Measurements from ENCODE around the gene TANGO6.
A peak's percentile ranks its signal among the peaks of the same experiment; 100 is the strongest.
"Not testable (repeated sequence)": the region's sequence is repeated elsewhere in the genome, so short reads cannot be mapped to it uniquely, and the experiment has no call there.

The TANGO6 gene

GRCh38 chr16:68843482-68844210, at the start of gene TANGO6:
Gene TANGO6 (plus strand): TSS chr16:68843531. CDS start chr16:68843618, 87 bp downstream.
- peak; percentile 94 for DNase-seq

DNA sequence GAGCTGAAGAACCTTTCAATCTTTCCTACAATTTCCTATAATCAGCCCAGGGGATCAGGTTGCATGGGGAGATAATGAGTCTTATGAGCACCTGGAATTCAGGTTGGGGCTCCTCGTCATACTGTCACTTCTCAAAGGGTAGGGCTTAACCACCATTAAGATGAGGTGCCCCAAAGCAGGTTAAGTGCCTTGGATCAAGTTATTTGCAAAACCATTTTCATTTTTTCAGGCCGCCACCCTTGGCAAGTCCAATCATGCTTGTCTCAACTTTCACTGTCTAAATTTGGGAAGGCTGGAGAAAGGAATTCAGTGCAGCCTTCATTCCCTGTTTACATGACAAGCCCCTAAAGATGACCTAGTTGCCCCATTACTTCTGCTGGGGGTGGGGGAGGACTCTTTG, 44.9 kb upstream of the TANGO6 start:
- DNase-seq, result no peak

DNA sequence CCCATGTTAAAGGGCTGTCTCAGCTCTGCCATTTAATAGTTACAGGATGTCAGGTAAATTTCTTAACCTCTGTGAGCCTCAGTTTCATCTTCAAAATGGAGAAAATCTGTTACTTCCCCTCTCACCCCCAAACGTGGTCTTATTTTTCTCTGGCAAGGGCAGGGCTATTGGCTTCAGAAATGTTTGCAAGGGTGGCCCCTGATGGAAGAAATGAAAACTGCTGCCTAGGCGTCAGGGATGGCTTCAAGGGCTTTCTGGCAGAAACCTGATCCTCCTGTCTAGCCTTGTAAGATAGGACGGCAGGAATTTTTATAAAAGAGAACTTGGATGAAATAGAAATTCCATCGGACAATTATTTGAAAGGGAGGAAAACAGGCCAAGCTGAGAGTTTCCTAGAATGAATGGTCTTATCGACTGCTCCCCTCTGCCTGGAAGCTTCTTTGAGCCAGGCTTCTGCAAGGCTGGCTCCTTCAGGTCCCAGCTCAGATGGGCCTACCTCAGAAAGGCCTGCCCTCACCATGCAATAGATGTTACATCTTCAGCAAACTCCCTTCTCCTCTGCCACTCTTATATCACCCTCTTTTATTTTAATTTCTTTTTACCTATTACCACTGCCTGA, 43.0 kb upstream of the TANGO6 start:
- peak; percentile 54 for DNase-seq

DNA sequence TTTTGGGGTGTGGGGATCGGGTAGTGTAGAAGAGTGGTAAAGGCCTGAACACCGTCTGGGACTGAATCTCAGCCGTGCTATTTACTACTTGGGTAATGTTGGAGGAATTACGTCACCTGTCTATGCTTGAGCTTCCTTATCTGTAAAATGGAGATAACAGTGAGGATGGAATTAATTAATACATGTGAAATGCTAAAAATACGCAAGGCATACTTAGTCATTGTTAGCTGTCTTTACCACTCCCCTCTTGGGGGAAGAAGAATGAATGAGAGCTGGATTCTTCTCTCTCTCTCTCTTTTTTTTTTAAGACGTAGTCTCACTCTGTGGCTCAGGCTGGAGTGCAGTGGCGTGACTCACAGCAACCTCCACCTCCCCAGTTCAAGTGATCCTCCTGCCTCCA, 41.1 kb upstream of the TANGO6 start:
- DNase-seq, result no peak

- no peak for DNase-seq
Observed at GRCh38 chr16:68806422-68806821, 36.9 kb upstream of the TANGO6 start.

- DNase-seq, result no peak
Observed at GRCh38 chr16:68806981-68807380, 36.4 kb upstream of the TANGO6 start.

DNA sequence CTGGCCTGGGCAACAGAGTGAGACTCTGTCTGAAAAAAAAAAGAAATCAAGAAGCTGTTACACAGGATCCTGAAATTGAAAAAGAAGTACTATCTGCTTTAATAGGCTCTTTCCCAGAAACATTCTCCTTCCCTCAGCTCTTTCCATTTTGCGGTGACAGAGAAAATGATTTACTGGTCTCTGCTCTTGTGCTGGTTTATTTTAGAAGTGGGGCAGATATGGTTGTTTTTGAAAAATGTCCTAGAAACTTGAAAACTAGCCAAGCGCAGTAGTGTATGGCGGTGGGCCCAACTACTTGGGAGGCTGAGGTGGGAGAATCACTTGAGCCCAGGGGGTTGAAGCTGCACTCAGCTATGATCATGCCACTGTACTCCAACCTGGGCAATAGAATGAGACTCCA, 28.8 kb upstream of the TANGO6 start:
- DNase-seq, result no peak

DNA sequence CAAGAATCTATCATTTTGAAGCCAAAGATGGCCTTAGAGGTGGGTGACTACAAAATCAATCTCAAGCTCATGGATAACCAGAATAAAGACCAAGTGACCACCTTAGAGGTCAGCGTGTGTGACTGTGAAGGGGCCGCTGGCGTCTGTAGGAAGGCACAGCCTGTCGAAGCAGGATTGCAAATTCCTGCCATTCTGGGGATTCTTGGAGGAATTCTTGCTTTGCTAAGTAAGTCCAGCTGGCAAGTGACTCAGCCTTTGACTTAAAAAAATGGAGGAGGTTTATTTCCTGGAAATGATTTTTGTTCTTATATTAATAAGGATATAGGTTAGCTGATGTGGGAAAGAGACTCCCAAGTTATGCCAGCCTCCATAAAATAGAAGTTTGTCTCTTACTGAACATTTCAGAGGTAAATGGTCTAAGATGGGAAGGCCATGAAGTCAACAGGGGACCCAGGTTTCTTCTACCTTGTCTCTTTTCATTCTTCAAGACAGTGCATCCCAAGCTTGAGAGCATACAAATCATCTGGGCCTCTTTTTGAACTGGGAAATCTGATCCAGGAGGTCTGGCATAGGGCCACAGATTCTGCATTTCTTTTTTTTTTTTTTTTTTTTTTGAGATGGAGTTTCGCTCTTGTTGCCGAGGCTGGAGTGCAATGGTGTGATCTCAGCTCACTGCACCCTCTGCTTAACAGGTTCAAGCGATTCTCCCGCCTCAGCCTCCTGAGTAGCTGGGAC, 19.8 kb upstream of the TANGO6 start:
- DNase-seq, result no peak

DNA sequence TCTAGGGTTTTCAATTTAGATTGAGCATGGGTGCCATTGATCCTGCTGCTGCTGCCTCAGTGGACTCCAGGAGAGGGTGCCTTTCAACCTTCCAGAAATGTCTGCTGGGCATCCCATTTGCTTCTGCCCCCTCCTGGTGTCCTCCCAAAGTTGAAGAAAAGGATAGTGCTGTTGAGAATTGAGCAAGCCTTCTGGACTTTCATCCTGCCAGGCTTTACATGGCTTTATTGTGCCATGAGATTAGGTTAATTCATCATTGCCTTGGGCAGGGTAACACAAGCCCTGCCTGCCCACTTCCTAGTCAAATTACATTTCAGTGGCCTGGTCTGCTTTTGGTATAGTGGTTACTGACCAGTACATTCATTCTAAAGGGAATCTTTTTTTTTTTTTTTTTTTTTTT, 17.9 kb upstream of the TANGO6 start:
- no peak for DNase-seq

- no peak for DNase-seq
Observed at GRCh38 chr16:68826652-68827051, 16.7 kb upstream of the TANGO6 start.

- no peak for DNase-seq
Observed at GRCh38 chr16:68833251-68833650, 10.1 kb upstream of the TANGO6 start.

GRCh38 chr16:68834550-68834949, 8.8 kb upstream of the TANGO6 start:
- DNase-seq, result no peak

DNA sequence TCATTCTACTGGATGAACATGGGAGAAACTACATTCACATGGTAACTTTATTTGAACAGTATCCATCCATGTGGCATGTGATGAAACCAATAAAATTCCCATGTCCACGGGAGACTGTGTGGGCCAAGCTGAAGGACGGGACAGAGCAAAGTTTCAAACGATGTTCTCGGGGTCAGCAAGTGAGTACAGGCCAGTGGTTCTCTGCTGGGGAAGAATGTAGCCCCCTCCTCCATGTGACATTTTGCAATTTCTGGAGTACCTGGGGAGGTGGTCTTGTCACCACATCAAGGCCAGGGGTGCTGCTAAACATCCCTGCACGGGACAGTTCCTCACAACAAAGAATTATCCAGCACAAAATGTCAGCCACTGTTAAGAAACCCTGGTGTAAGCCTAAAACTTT, 7.4 kb upstream of the TANGO6 start:
- no peak for DNase-seq

DNA sequence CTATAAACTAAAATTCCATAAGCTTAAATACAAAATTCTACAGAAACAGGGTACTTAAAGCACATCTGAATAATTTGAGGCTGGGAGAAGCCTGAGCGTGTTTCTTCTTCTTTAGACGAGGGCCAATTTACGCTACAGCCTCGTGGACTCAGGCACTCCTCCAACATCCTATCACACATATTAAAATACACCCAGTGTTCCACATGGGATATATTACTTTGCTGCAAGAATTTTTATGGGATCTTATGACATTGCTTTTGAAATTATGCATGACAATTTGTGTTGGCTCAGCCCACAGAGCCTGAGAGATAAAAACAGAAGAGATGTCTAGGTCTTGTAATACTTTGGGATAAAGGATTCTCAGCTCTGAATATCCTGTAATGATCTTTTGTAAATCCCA, 3.5 kb upstream of the TANGO6 start:
- no peak for DNase-seq

- DNase-seq, result not testable (repeated sequence)
Observed at GRCh38 chr16:68842964-68843481, 308 bp upstream of the TANGO6 start.

GRCh38 chr16:68844211-68844564, 857 bp downstream of the TANGO6 start:
- peak; percentile 1 for DNase-seq

- no peak for DNase-seq
Observed at GRCh38 chr16:68848786-68849185, 5.5 kb downstream of the TANGO6 start.

DNA sequence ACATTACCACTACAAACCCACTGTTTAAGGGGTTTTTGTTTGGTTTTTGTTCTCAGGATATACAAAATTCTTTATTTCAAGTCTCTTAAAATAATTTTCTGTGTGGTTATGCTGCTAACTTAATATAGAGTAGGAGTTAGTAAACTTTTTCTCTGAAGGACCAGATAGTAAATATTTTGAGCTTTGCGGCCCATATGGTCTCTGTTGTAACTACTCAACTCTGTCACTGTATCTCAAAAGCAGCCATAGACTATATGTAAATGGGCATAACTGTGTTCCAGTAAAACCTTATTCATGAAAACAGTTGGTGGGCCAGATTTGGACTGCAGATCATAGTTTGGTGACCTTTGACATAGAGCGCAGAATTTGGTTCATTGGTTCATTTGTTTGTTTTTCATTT, 7.2 kb downstream of the TANGO6 start:
- no peak for DNase-seq

DNA sequence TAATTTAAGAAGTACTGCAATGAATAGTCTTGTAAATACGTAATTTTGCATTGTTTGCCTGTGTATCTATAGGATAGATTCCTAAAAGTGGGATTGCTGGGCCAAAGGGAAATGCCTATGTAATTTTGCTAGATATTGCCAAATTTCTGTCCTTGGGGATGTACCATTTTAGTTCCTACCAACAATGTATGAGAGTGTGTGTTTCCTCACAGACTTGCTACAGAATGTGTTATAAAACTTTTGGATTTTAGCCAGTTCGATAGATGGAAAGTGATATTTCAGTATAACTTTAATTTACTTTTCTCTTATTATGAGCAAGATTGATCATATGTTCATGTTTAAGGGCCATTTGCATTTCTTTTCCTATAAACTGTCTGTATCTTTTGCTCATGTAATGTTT, 8.3 kb downstream of the TANGO6 start:
- no peak for DNase-seq

- no peak for DNase-seq
Observed at GRCh38 chr16:68857479-68857878, 14.1 kb downstream of the TANGO6 start.

DNA sequence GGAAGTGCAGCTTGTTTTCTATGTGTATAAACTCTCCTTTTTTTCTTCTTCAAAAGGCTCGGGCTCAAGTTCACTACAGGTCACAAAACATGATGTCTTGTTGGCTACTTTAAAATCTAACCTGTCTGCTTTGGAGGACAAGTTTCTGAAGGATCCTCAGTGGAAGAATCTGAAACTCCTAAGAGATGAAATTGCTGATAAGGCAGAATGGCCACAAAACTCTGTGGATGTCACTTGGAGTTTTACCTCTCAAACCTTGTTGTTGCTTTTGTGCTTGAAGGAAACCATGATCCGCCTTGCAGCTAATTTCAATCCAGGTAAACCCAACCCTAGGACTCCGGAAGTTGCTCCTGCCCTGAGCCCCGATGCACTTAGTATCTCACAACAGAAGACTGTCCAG, 16.5 kb downstream of the TANGO6 start:
- DNase-seq, result no peak

GRCh38 chr16:68860978-68861892, 17.9 kb downstream of the TANGO6 start:
- no peak for DNase-seq

GRCh38 chr16:68866933-68867332, 23.6 kb downstream of the TANGO6 start:
- no peak for DNase-seq
